ENCODE measurements around the gene ODAD4.

The ODAD4 gene

DNA sequence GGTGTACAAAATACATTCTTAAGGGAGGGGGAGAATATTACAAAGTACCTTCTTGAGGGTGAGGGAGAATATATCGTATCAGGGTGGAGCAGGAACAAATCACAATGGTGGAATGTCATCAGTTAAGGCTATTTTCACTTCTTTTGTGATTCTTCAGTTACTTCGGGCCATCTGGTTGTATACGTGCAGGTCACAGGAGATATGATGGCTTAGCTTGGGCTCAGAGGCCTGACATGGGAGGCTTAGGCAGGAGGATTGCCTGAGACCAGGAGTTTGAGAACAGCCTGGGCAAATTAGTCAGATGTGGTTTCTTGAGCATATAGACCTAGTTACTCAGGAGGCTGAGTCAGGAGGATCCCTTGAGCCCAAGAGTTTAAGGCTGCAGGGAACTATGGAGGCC is 13.1 kb downstream of the ODAD4 start:
- DNase-seq (ENCODE audit: extremely low read depth, low read depth), result no peak
- TF ChIP-seq, protein P1, sequence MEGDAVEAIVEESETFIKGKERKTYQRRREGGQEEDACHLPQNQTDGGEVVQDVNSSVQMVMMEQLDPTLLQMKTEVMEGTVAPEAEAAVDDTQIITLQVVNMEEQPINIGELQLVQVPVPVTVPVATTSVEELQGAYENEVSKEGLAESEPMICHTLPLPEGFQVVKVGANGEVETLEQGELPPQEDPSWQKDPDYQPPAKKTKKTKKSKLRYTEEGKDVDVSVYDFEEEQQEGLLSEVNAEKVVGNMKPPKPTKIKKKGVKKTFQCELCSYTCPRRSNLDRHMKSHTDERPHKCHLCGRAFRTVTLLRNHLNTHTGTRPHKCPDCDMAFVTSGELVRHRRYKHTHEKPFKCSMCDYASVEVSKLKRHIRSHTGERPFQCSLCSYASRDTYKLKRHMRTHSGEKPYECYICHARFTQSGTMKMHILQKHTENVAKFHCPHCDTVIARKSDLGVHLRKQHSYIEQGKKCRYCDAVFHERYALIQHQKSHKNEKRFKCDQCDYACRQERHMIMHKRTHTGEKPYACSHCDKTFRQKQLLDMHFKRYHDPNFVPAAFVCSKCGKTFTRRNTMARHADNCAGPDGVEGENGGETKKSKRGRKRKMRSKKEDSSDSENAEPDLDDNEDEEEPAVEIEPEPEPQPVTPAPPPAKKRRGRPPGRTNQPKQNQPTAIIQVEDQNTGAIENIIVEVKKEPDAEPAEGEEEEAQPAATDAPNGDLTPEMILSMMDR (IDR thresholded peaks at IDR 0.05; ENCODE audit: low read depth, low read length), result no peak

DNA sequence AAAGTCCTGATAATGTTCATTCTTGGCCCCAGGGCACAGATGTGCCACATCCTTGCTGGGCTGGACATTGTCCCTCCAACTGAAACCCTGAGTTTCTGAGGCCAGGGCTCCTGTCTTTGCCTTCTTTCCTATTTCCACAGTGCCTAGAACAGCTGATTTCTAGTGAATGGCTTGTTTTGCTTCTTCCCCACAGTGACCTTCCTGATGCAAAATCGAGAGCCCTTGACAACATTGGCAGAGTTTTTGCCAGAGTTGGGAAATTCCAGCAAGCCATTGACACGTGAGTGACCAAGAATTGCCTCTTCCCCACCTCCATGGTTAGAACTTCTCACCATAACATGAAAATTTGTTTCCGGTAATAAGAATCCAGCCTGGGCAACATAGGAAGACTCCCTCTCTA is 14.5 kb downstream of the ODAD4 start:
- DNase-seq (ENCODE audit: extremely low read depth, low read depth), result no peak
- TF ChIP-seq, protein P1 (IDR thresholded peaks at IDR 0.05; ENCODE audit: low read depth, low read length), result no peak

DNA sequence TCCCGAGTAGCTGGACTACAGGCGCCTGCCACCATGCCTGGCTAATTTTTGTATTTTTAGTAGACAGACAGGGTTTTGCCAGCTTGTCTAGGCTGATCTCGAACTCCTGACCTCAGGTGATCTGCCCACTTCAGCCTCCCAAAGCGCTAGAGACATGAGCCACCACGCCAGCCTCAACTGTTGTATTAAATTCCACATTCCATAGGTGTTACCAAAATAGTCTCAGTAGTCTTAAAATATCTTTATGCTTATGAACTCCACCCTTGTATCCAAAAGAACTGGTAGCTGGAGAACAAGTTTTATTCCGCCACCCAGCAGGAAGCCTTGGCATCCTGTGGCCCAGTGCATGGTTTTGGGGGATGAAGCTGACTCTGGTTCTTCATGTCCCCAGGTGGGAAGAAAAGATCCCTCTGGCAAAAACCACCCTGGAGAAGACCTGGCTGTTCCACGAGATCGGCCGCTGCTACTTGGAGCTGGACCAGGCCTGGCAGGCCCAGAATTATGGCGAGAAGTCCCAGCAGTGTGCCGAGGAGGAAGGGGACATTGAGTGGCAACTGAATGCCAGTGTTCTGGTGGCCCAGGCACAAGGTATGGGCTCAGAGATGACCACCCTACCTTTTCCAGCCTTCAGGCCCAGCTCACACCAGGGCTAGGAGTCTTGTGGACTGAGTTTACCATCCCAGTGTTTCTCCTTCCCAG is 18.5 kb downstream of the ODAD4 start:
- no peak for DNase-seq (ENCODE audit: extremely low read depth, low read depth)
- TF ChIP-seq, protein P1 (IDR thresholded peaks at IDR 0.05; ENCODE audit: low read depth, low read length), result no peak

DNA sequence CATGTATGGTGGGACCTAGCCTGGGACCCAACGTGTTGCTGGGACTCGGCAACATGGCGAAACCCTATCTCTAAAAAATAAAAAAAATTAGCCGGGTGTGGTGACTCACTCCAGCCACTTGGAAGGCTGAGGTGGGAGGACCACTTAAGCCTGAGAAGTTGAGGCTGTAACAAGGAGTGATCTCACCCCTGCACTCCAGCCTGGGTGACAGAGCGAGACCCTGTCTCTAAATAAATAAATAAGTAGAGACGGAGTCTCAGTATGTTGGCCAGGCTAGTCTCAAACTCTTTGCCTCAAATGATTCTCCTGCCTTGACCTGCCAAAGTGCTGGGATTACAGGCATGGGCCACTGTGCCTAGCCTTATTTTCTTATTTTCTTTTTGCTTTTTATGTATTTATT is 26.1 kb downstream of the ODAD4 start:
- DNase-seq (ENCODE audit: extremely low read depth, low read depth), result no peak
- TF ChIP-seq, protein P1 (IDR thresholded peaks at IDR 0.05; ENCODE audit: low read depth, low read length), result no peak

DNA sequence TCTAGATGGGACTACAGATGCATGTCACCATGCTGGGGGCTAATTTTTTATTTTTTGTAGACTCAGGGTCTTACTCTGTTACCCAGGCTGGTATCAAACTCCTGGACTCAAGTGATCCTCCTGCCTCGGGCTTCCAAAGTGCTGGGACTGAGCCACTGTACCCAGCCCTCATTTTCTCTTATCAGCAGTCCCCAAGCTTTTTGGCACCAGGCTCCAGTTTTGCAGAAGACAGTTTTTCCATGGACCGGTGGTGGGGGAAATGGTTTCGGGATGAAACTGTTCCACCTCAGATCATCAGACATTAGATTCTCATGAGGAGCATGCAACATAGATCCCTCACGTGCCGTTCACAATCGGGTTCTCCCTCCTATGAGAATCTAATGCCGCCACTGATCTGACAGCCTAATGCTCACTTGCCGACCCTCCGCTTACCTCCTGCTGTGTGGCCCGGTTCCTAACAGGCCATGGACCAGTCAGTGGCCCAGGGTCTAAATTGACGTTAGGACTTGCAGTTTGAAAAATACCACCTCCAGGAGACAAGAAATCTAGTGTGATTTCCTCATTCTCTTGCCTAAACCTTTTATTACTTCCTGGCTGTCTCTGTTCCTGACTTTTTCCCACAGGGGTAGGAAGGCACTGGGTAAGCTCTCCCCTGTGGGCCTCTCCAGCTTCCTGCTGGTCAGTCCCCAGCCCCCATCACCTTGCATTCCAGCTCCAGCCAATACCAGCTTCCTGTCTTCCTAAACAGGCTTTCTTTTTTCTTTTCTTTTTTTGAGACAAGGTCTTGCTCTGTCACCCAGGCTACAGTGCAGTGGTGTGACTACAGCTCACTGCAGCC is 26.8 kb downstream of the ODAD4 start:
- no peak for DNase-seq (ENCODE audit: extremely low read depth, low read depth)
- TF ChIP-seq, protein P1 (IDR thresholded peaks at IDR 0.05; ENCODE audit: low read depth, low read length), result no peak

DNA sequence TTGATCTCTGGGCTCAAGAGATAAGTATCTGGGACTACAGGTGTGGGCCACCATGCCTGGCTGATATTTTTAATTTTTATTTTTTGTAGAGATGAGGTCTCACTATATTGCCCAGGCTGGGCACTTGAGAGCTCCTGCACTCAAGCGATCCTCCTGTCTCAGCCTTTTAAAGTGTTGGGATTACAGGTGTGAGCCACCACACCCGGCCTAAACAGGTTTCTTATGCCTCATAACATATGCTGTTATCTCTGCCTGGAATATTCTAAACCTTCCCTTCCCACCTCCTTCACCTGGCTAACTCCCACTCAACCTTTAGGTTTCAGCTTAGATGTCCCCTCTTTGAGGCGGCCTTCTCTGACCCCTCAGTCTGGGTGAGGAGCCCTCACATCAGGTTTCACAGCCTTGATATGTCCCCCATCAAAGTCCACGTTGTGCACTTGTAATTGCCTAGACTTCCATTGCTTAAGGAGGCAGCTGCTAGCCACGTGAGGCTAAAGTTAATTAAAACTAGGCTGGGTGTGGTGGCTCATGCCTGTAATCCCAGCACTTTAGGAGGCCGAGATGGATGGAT is 27.5 kb downstream of the ODAD4 start:
- TF ChIP-seq, protein P1 (IDR thresholded peaks at IDR 0.05; ENCODE audit: low read depth, low read length), result no peak
- no peak for DNase-seq (ENCODE audit: extremely low read depth, low read depth)

DNA sequence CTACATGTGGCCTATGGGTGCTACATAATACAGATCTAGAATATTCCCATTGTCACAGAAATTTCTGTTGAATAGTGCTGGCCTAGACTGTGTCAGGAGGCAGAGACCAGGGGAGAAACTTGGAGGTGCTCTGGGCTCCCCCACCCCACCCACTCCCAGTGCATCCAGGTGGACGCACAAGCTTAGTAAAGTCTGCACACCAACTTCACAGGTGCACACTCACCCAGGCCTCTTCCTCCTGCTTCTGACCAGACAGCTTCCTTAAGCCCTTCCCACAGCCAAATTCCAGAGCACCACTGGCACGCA is 28.6 kb downstream of the ODAD4 start:
- TF ChIP-seq, protein P1 (IDR thresholded peaks at IDR 0.05; ENCODE audit: low read depth, low read length), result no peak
- no peak for DNase-seq (ENCODE audit: extremely low read depth, low read depth)
